Astrocyte of the cerebellum (primary cell): Measurements from ENCODE around the gene CAMKK1.

ENCODE experiments used
- DNase-seq: peaks from one replicate; pipeline ENCODE4 v3.0.0-alpha.2; 2011; ENCODE audit warnings: low read depth
- H3K4me3 ChIP-seq: 2 replicates; pipeline ENCODE4 v1.5.1; 2011; ENCODE audit warnings: mild to moderate bottlenecking, low read depth, low read length, moderate library complexity
- CTCF ChIP-seq: IDR thresholded peaks from 2 replicates; pipeline ENCODE4 v1.5.1; 2012; ENCODE audit warnings: low read length, low read depth, moderate library complexity, mild to moderate bottlenecking; ENCODE audit errors: missing control alignments
- in situ Hi-C: cut with HindIII; loops from 2 replicates; pipeline ENCODE4 v1.10.0; 2017; ENCODE audit warnings: low sequenced_read_pairs

The CAMKK1 gene

DNA sequence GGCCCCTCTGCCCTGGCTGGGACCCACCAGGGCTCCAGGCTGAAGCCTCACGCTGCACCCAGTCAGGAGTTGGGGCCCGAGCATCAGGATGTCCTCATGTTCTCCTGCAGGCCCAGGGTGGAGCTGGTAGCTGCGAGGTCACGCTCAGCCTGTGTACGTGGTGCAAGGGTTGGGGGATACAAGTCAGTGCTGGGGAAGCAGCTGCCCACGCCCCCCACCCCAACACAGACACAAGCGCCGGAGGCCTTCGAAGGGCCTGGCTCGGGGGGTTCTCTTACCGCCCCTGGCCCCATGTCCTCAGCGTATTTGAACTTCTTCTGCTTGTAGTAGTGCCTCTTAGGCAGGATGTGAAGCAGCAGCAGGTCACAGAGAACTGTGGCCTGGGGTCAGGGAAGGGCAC is 4.9 kb upstream of the CAMKK1 start:
- in situ Hi-C loops: no loop called here
- no peak for DNase-seq
- no peak overlapping the region for H3K4me3 ChIP-seq
- TF ChIP-seq CTCF: no peak

DNA sequence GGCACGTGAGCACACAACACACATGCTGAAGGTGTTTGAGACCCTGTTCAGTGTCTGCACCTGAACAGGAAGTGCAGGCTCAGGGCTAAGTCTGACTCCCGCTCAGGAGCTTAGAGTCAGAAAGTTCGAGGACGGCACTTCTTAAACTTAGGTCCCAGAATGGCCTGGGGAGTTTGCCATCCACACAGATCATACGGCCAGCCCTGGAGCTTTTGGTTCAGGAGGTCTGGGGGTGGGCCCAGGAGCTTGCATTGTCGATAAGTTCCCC is 4.0 kb upstream of the CAMKK1 start:
- DNase-seq: no peak

GRCh38 chr17:3896108-3896967 is 3.5 kb upstream of the CAMKK1 start:
- no peak for DNase-seq
- TF ChIP-seq CTCF: no peak
- in situ Hi-C loops: no loop called here
- H3K4me3 ChIP-seq: no peak overlapping the region

More for the DNA sequence above, 4.0 kb upstream of the CAMKK1 start:
- in situ Hi-C loops: no loop called here
- no peak for TF ChIP-seq CTCF
- no peak overlapping the region for H3K4me3 ChIP-seq

GRCh38 chr17:3895354-3895753 is 2.5 kb upstream of the CAMKK1 start:
- TF ChIP-seq CTCF: no peak
- in situ Hi-C loops: no loop called here
- DNase-seq: no peak
- H3K4me3 ChIP-seq: no peak overlapping the region

DNA sequence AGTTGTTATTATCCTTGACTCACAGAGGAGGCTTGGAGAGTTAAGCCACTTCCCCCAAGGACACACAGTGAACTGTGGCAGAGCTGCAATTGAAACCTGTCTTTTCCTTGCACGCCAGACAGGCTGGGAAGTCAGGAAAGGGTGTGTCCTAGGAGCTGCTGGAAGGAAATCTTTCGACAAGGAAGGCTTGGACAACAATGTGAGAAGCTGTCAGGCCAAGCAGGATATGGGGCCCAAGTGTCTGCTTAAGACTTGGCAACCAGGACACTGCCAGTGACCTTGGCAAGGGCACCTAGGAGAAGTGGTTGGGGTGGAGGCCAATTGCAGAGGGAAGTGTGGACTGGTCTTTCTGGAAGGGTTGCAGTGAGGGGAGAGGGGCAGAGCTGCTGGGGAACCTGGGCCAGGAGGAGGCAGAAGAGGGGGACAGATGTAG is 2.1 kb upstream of the CAMKK1 start:
- H3K4me3 ChIP-seq: no peak overlapping the region

GRCh38 chr17:3894188-3894587 is 1.3 kb upstream of the CAMKK1 start:
- in situ Hi-C loops: no loop called here
- no peak overlapping the region for H3K4me3 ChIP-seq
- TF ChIP-seq CTCF: no peak
- DNase-seq: no peak

More for the DNA sequence above, 2.1 kb upstream of the CAMKK1 start:
- no peak for TF ChIP-seq CTCF
- DNase-seq: no peak
- in situ Hi-C loops: no loop called here
